SK-N-SH (cell line): ENCODE results near the gene UBE2E2. TPM values are rescaled to one million over a fixed set of nuclear protein-coding genes. Genes with fewer than 3 reads are reported as not detected.

Experiments
- CTCF ChIA-PET: fragments of 300-600, 350-600 bp; formaldehyde crosslinking; extraction: SDS; loops from one replicate; lab custom pipeline; 2021; lab: Yijun Ruan, JAX
- POLR2A ChIA-PET: fragments of 350-600 bp; sonication (Branson Sonifier 250); formaldehyde crosslinking; extraction: SDS; loops from one replicate; lab custom pipeline; 2020; ENCODE audit warnings: antibody characterized with exemption, inconsistent platforms; lab: Yijun Ruan, JAX
- DNase-seq: peaks from one replicate; pipeline ENCODE4 v3.0.0; 2012
- H2AFZ ChIP-seq: fragments of 200-600 bp; sonication (generic); 2 replicates; pipeline ENCODE4 v1.8.1; 2016; ENCODE audit warnings: antibody characterized with exemption, mild to moderate bottlenecking, low read depth
- H3F3A ChIP-seq: fragments of 200-600 bp; sonication (generic); replicated peaks from 2 replicates; pipeline ENCODE3; 2016; ENCODE audit warnings: antibody characterized with exemption, mild to moderate bottlenecking; ENCODE audit not compliant: insufficient read depth
- H3K27ac ChIP-seq, 2 experiments: fragments of 200-500 bp in 1 of 2; fragments of 200-600 bp in 1 of 2; sonication (Bioruptor generic) in 1 of 2; sonication (generic), shearing (Covaris generic) in 1 of 2; 2 replicates each; pipeline versions ENCODE4 v1.5.1 to v1.6.1; 2014 to 2016; ENCODE audit warnings: low read depth in 2 of 2, inconsistent platforms in 1 of 2, low read length in 1 of 2, mild to moderate bottlenecking in 1 of 2, mixed read lengths in 1 of 2
- H3K27me3 ChIP-seq: fragments of 200-600 bp; sonication (generic), shearing (Covaris generic); 2 replicates; pipeline ENCODE4 v1.6.1; 2016; ENCODE audit warnings: mixed run types; ENCODE audit not compliant: insufficient read depth
- H3K36me3 ChIP-seq, 2 experiments: fragments of 200-500 bp in 1 of 2; fragments of 200-600 bp in 1 of 2; sonication (Bioruptor generic) in 1 of 2; sonication (generic) in 1 of 2; replicated peaks in 1 of 2; 2 replicates each; pipeline versions ENCODE3 to v1.5.1; 2014 to 2016; ENCODE audit warnings: low read length in 1 of 2, mild to moderate bottlenecking in 1 of 2; ENCODE audit not compliant: insufficient read depth in 2 of 2, control insufficient read depth in 1 of 2
- H3K4me1 ChIP-seq, 2 experiments: fragments of 200-500 bp in 1 of 2; fragments of 200-600 bp in 1 of 2; sonication (Bioruptor generic) in 1 of 2; sonication (generic), shearing (Covaris generic) in 1 of 2; 2 replicates each; pipeline versions ENCODE4 v1.5.1 to v1.6.1; 2014 to 2016; ENCODE audit warnings: low read depth in 1 of 2, low read length in 1 of 2, mixed run types in 1 of 2; ENCODE audit not compliant: insufficient read depth in 2 of 2, control insufficient read depth in 1 of 2
- H3K4me2 ChIP-seq: fragments of 200-600 bp; sonication (generic), shearing (Covaris generic); 2 replicates; pipeline ENCODE4 v1.6.1; 2017; ENCODE audit warnings: mixed run types
- H3K4me3 ChIP-seq, 2 experiments: fragments of 200-500 bp in 1 of 2; fragments of 200-600 bp in 1 of 2; sonication (Bioruptor generic) in 1 of 2; sonication (generic), shearing (Covaris generic) in 1 of 2; 2 replicates each; pipeline versions ENCODE4 v1.5.1 to v1.8.1; 2014 to 2016; ENCODE audit warnings: low read depth in 2 of 2, inconsistent platforms in 1 of 2, low read length in 1 of 2, mild to moderate bottlenecking in 1 of 2, mixed read lengths in 1 of 2, moderate library complexity in 1 of 2
- H3K79me2 ChIP-seq: fragments of 200-600 bp; sonication (generic); 2 replicates; pipeline ENCODE4 v1.8.1; 2017; ENCODE audit warnings: mild to moderate bottlenecking; ENCODE audit not compliant: insufficient read depth
- H3K9ac ChIP-seq: fragments of 200-600 bp; sonication (generic); 2 replicates; pipeline ENCODE4 v1.6.1; 2017; ENCODE audit warnings: mixed run types
- H3K9me2 ChIP-seq: fragments of 200-600 bp; sonication (generic); 2 replicates; pipeline ENCODE4 v1.6.1; 2017; ENCODE audit warnings: mixed run types
- H3K9me3 ChIP-seq: fragments of 200-600 bp; sonication (generic); 2 replicates; pipeline ENCODE4 v1.6.1; 2017; ENCODE audit warnings: mixed run types, mild to moderate bottlenecking, moderate library complexity
- H4K20me1 ChIP-seq: fragments of 200-600 bp; sonication (generic); 2 replicates; pipeline ENCODE4 v1.6.1; 2017; ENCODE audit warnings: mild to moderate bottlenecking, mixed run types; ENCODE audit not compliant: insufficient read depth
- FOSL2 ChIP-seq: IDR thresholded peaks from 2 replicates; pipeline ENCODE4 v1.4.0; 2012; ENCODE audit warnings: low read depth, mild to moderate bottlenecking, moderate library complexity, borderline replicate concordance
- FOXM1 ChIP-seq: IDR thresholded peaks from 2 replicates; pipeline ENCODE4 v1.4.0; 2012; ENCODE audit warnings: low read depth, mild to moderate bottlenecking
- GATA2 ChIP-seq: sonication (generic); formaldehyde crosslinking; IDR thresholded peaks from 2 replicates; pipeline ENCODE4 v1.5.0; 2020; ENCODE audit warnings: mild to moderate bottlenecking, missing genetic modification reagents
- IRF3 ChIP-seq: fragments of 150-350 bp; IDR thresholded peaks from 2 replicates; pipeline ENCODE4 v1.6.1; 2016; ENCODE audit warnings: mild to moderate bottlenecking, low read depth, low read length
- MXI1 ChIP-seq: IDR thresholded peaks from 2 replicates; pipeline ENCODE4 v1.6.1; 2012; ENCODE audit warnings: mild to moderate bottlenecking, low read depth, low read length, improper control_type of control experiment
- POLR2AphosphoS5 ChIP-seq: IDR thresholded peaks from 2 replicates; pipeline ENCODE4 v1.6.1; 2012; ENCODE audit warnings: low read depth, low read length
- REST ChIP-seq: IDR thresholded peaks from 2 replicates; pipeline ENCODE4 v1.6.1; 2012; ENCODE audit warnings: mild to moderate bottlenecking, low read depth, low read length, moderate library complexity
- TAF1 ChIP-seq: IDR thresholded peaks from 2 replicates; pipeline ENCODE4 v1.6.1; 2012; ENCODE audit warnings: low read depth, mild to moderate bottlenecking, low read length, moderate library complexity, borderline replicate concordance
- USF1 ChIP-seq: IDR thresholded peaks from 2 replicates; pipeline ENCODE4 v1.4.0; 2012; ENCODE audit warnings: low read depth, borderline replicate concordance
- WGBS: methylation state at CpG from one replicate; pipeline ENCODE4 v1.1.6; 2017; ENCODE audit warnings: low lambda C conversion rate; 5-methylcytosine and 5-hydroxymethylcytosine counted together
- polyA plus RNA-seq, 3 experiments: library from polyadenylated mRNA; depleted of rRNA; stranded (reverse); fragments of >200 nt; gene quantifications; 2 replicates each; pipeline ENCODE4 v1.2.3, GENCODE V29; 2012

UBE2E2 gene
- polyA plus RNA-seq, 1 of the 3 experiments (the other 2 are of a cell fraction), result 46.4 TPM

GRCh38 chr3:23539185-23539584 lies 336.1 kb downstream of the UBE2E2 start:
- Histone ChIP-seq H3K4me3 (no peak overlapping the region), H3K9ac (no peak overlapping the region), H3K4me2 (no peak overlapping the region), H3K27me3 (no peaks in the 10 kb centered on the region), H2AFZ (no peak overlapping the region), H3F3A (no peaks in the 10 kb centered on the region), H3K9me3 (no peaks in the 10 kb centered on the region), H3K36me3 (peaks cover 0 to 4% of the 10 kb centered on the region in 2 experiments), H3K79me2 (no peaks in the 10 kb centered on the region), H3K9me2 (no peaks in the 10 kb centered on the region), H3K4me1 (no peaks in the 10 kb centered on the region), H3K27ac (no peak overlapping the region), H4K20me1 (no peaks in the 10 kb centered on the region)
- WGBS, result 97% methylated on average over 2 of the region's 2 CpGs
- ChIA-PET POLR2A (no interaction called here), CTCF (no interaction called here)
- no peak for TF ChIP-seq POLR2AphosphoS5
- no peak for DNase-seq

GRCh38 chr3:23540600-23540999 lies 337.5 kb downstream of the UBE2E2 start:
- Histone ChIP-seq H3K27me3 (no peaks in the 10 kb centered on the region), H4K20me1 (no peaks in the 10 kb centered on the region), H3K9ac (no peak overlapping the region), H3K36me3 (no peaks in the 10 kb centered on the region), H3K4me1 (no peaks in the 10 kb centered on the region), H2AFZ (no peak overlapping the region), H3K9me2 (no peaks in the 10 kb centered on the region), H3K79me2 (no peaks in the 10 kb centered on the region), H3F3A (no peaks in the 10 kb centered on the region), H3K27ac (no peak overlapping the region), H3K9me3 (no peaks in the 10 kb centered on the region), H3K4me2 (no peak overlapping the region), H3K4me3 (no peak overlapping the region)
- 89% methylated on average over 4 of the region's 4 CpGs for WGBS
- ChIA-PET CTCF (no interaction called here), POLR2A (no interaction called here)
- no peak for DNase-seq
- no peak for TF ChIP-seq FOSL2
- TF ChIP-seq POLR2AphosphoS5, result no peak
- no peak for TF ChIP-seq FOXM1
- no peak for TF ChIP-seq TAF1
- TF ChIP-seq IRF3, result no peak
- no peak for TF ChIP-seq REST
- TF ChIP-seq GATA2 (CRISPR knock-in tag), result no peak
- no peak for TF ChIP-seq MXI1
- TF ChIP-seq USF1, result no peak
